ENCODE results near the gene MMP8.

Gene MMP8

GRCh38 chr11:102676084-102676483, 48.7 kb downstream of the MMP8 start:
- TF ChIP-seq CTCF (IDR thresholded peaks at IDR 0.05; ENCODE audit: low read depth, low read length), result no peak
- no peak for DNase-seq (ENCODE audit: extremely low read depth, low read depth)

- TF ChIP-seq CTCF (IDR thresholded peaks at IDR 0.05; ENCODE audit: low read depth, low read length), result no peak
- no peak for DNase-seq (ENCODE audit: extremely low read depth, low read depth)
Measured at GRCh38 chr11:102669664-102670063, 55.1 kb downstream of the MMP8 start.

GRCh38 chr11:102666331-102666957, 58.3 kb downstream of the MMP8 start:
- peak; percentile 84 for TF ChIP-seq CTCF (IDR thresholded peaks at IDR 0.05; ENCODE audit: low read depth, low read length)
- peak; percentile 12 for DNase-seq (ENCODE audit: extremely low read depth, low read depth)

- TF ChIP-seq CTCF (IDR thresholded peaks at IDR 0.05; ENCODE audit: low read depth, low read length), result peak; percentile 20
- DNase-seq (ENCODE audit: extremely low read depth, low read depth), result no peak
Measured at GRCh38 chr11:102664001-102664752, 60.6 kb downstream of the MMP8 start.

GRCh38 chr11:102662607-102663006, 62.1 kb downstream of the MMP8 start:
- no peak for TF ChIP-seq CTCF (IDR thresholded peaks at IDR 0.05; ENCODE audit: low read depth, low read length)
- DNase-seq (ENCODE audit: extremely low read depth, low read depth), result no peak
